SK-N-SH (cell line): ENCODE measurements around the gene COMMD7. TPM values are rescaled to one million over a fixed set of nuclear protein-coding genes. Genes with fewer than 3 reads are reported as not detected.

Experiments
- CTCF ChIA-PET: fragments of 300-600, 350-600 bp; formaldehyde crosslinking; extraction: SDS; loops from one replicate; lab custom pipeline; 2021; lab: Yijun Ruan, JAX
- POLR2A ChIA-PET: fragments of 350-600 bp; sonication (Branson Sonifier 250); formaldehyde crosslinking; extraction: SDS; loops from one replicate; lab custom pipeline; 2020; ENCODE audit warnings: antibody characterized with exemption, inconsistent platforms; lab: Yijun Ruan, JAX
- DNase-seq: peaks from one replicate; pipeline ENCODE4 v3.0.0; 2012
- H2AFZ ChIP-seq: fragments of 200-600 bp; sonication (generic); 2 replicates; pipeline ENCODE4 v1.8.1; 2016; ENCODE audit warnings: antibody characterized with exemption, mild to moderate bottlenecking, low read depth
- H3F3A ChIP-seq: fragments of 200-600 bp; sonication (generic); replicated peaks from 2 replicates; pipeline ENCODE3; 2016; ENCODE audit warnings: antibody characterized with exemption, mild to moderate bottlenecking; ENCODE audit not compliant: insufficient read depth
- H3K27ac ChIP-seq, 2 experiments: fragments of 200-500 bp in 1 of 2; fragments of 200-600 bp in 1 of 2; sonication (Bioruptor generic) in 1 of 2; sonication (generic), shearing (Covaris generic) in 1 of 2; 2 replicates each; pipeline versions ENCODE4 v1.5.1 to v1.6.1; 2014 to 2016; ENCODE audit warnings: low read depth in 2 of 2, inconsistent platforms in 1 of 2, low read length in 1 of 2, mild to moderate bottlenecking in 1 of 2, mixed read lengths in 1 of 2
- H3K27me3 ChIP-seq: fragments of 200-600 bp; sonication (generic), shearing (Covaris generic); 2 replicates; pipeline ENCODE4 v1.6.1; 2016; ENCODE audit warnings: mixed run types; ENCODE audit not compliant: insufficient read depth
- H3K36me3 ChIP-seq, 2 experiments: fragments of 200-500 bp in 1 of 2; fragments of 200-600 bp in 1 of 2; sonication (Bioruptor generic) in 1 of 2; sonication (generic) in 1 of 2; replicated peaks in 1 of 2; 2 replicates each; pipeline versions ENCODE3 to v1.5.1; 2014 to 2016; ENCODE audit warnings: low read length in 1 of 2, mild to moderate bottlenecking in 1 of 2; ENCODE audit not compliant: insufficient read depth in 2 of 2, control insufficient read depth in 1 of 2
- H3K4me1 ChIP-seq, 2 experiments: fragments of 200-500 bp in 1 of 2; fragments of 200-600 bp in 1 of 2; sonication (Bioruptor generic) in 1 of 2; sonication (generic), shearing (Covaris generic) in 1 of 2; 2 replicates each; pipeline versions ENCODE4 v1.5.1 to v1.6.1; 2014 to 2016; ENCODE audit warnings: low read depth in 1 of 2, low read length in 1 of 2, mixed run types in 1 of 2; ENCODE audit not compliant: insufficient read depth in 2 of 2, control insufficient read depth in 1 of 2
- H3K4me2 ChIP-seq: fragments of 200-600 bp; sonication (generic), shearing (Covaris generic); 2 replicates; pipeline ENCODE4 v1.6.1; 2017; ENCODE audit warnings: mixed run types
- H3K4me3 ChIP-seq, 2 experiments: fragments of 200-500 bp in 1 of 2; fragments of 200-600 bp in 1 of 2; sonication (Bioruptor generic) in 1 of 2; sonication (generic), shearing (Covaris generic) in 1 of 2; 2 replicates each; pipeline versions ENCODE4 v1.5.1 to v1.8.1; 2014 to 2016; ENCODE audit warnings: low read depth in 2 of 2, inconsistent platforms in 1 of 2, low read length in 1 of 2, mild to moderate bottlenecking in 1 of 2, mixed read lengths in 1 of 2, moderate library complexity in 1 of 2
- H3K79me2 ChIP-seq: fragments of 200-600 bp; sonication (generic); 2 replicates; pipeline ENCODE4 v1.8.1; 2017; ENCODE audit warnings: mild to moderate bottlenecking; ENCODE audit not compliant: insufficient read depth
- H3K9ac ChIP-seq: fragments of 200-600 bp; sonication (generic); 2 replicates; pipeline ENCODE4 v1.6.1; 2017; ENCODE audit warnings: mixed run types
- H3K9me2 ChIP-seq: fragments of 200-600 bp; sonication (generic); 2 replicates; pipeline ENCODE4 v1.6.1; 2017; ENCODE audit warnings: mixed run types
- H3K9me3 ChIP-seq: fragments of 200-600 bp; sonication (generic); 2 replicates; pipeline ENCODE4 v1.6.1; 2017; ENCODE audit warnings: mixed run types, mild to moderate bottlenecking, moderate library complexity
- H4K20me1 ChIP-seq: fragments of 200-600 bp; sonication (generic); 2 replicates; pipeline ENCODE4 v1.6.1; 2017; ENCODE audit warnings: mild to moderate bottlenecking, mixed run types; ENCODE audit not compliant: insufficient read depth
- CHD2 ChIP-seq: fragments of 150-350 bp; IDR thresholded peaks from 2 replicates; pipeline ENCODE4 v1.6.1; 2018; ENCODE audit warnings: low read length; ENCODE audit not compliant: partially characterized antibody
- ELF1 ChIP-seq: IDR thresholded peaks from 2 replicates; pipeline ENCODE4 v1.4.0; 2012
- EP300 ChIP-seq, 2 experiments: IDR thresholded peaks; 2 replicates each; pipeline versions ENCODE4 v1.4.0 to v1.6.1; 2012; ENCODE audit warnings: borderline replicate concordance in 1 of 2, low read depth in 1 of 2, low read length in 1 of 2
- EZH2phosphoT487 ChIP-seq: fragments of 200-600 bp; sonication (generic); IDR thresholded peaks from 2 replicates; pipeline ENCODE4 v1.6.1; 2017; ENCODE audit warnings: low read depth, mixed run types, mild to moderate bottlenecking, antibody characterized with exemption, moderate library complexity, borderline replicate concordance
- FOXM1 ChIP-seq: IDR thresholded peaks from 2 replicates; pipeline ENCODE4 v1.4.0; 2012; ENCODE audit warnings: low read depth, mild to moderate bottlenecking
- MAX ChIP-seq: IDR thresholded peaks from 2 replicates; pipeline ENCODE4 v1.4.0; 2012; ENCODE audit warnings: low read depth
- MXI1 ChIP-seq: IDR thresholded peaks from 2 replicates; pipeline ENCODE4 v1.6.1; 2012; ENCODE audit warnings: mild to moderate bottlenecking, low read depth, low read length, improper control_type of control experiment
- NRF1 ChIP-seq: IDR thresholded peaks from 2 replicates; pipeline ENCODE4 v1.6.1; 2012; ENCODE audit warnings: low read depth, mild to moderate bottlenecking, low read length
- POLR2AphosphoS5 ChIP-seq: IDR thresholded peaks from 2 replicates; pipeline ENCODE4 v1.6.1; 2012; ENCODE audit warnings: low read depth, low read length
- RAD21 ChIP-seq: IDR thresholded peaks from 2 replicates; pipeline ENCODE4 v1.6.1; 2012; ENCODE audit warnings: mild to moderate bottlenecking, low read length
- RCOR1 ChIP-seq: fragments of 150-350 bp; IDR thresholded peaks from 2 replicates; pipeline ENCODE4 v1.6.1; 2017; ENCODE audit warnings: antibody characterized with exemption, low read length
- RFX5 ChIP-seq: IDR thresholded peaks from 2 replicates; pipeline ENCODE4 v1.6.1; 2012; ENCODE audit warnings: mild to moderate bottlenecking, improper control_type of control experiment, low read length
- TAF1 ChIP-seq: IDR thresholded peaks from 2 replicates; pipeline ENCODE4 v1.6.1; 2012; ENCODE audit warnings: low read depth, mild to moderate bottlenecking, low read length, moderate library complexity, borderline replicate concordance
- TCF12 ChIP-seq: IDR thresholded peaks from 2 replicates; pipeline ENCODE4 v1.4.0; 2012
- YY1 ChIP-seq: IDR thresholded peaks from 2 replicates; pipeline ENCODE4 v1.4.0; 2012; ENCODE audit warnings: low read depth, mild to moderate bottlenecking
- ZBTB33 ChIP-seq: IDR thresholded peaks from 2 replicates; pipeline ENCODE4 v1.4.0; 2012; ENCODE audit warnings: low read depth, borderline replicate concordance
- WGBS: methylation state at CpG from one replicate; pipeline ENCODE4 v1.1.6; 2017; ENCODE audit warnings: low lambda C conversion rate; 5-methylcytosine and 5-hydroxymethylcytosine counted together
- polyA plus RNA-seq, 3 experiments: library from polyadenylated mRNA; depleted of rRNA; stranded (reverse); fragments of >200 nt; gene quantifications; 2 replicates each; pipeline ENCODE4 v1.2.3, GENCODE V29; 2012
- TF ChIP-seq, protein P1 (sequence below): fragments of 150-350 bp; IDR thresholded peaks from 2 replicates; pipeline ENCODE4 v1.6.1; 2017; ENCODE audit warnings: antibody characterized with exemption, low read length, low read depth, borderline replicate concordance
- TF ChIP-seq, protein P2 (sequence below): IDR thresholded peaks from 2 replicates; pipeline ENCODE4 v1.4.0; 2012; ENCODE audit warnings: low read depth, borderline replicate concordance
- TF ChIP-seq, protein P3 (sequence below): fragments of 200-600 bp; sonication (generic); IDR thresholded peaks from 2 replicates; pipeline ENCODE4 v1.6.1; 2017; ENCODE audit warnings: antibody characterized with exemption, mild to moderate bottlenecking, moderate library complexity

COMMD7 gene
- polyA plus RNA-seq, 1 of the 3 experiments (the other 2 are of a cell fraction) = 38.0 TPM

- WGBS = 97% methylated on average over 18 of the region's 18 CpGs
- peaks cover 0 to 13% of the 10 kb centered on the region in 2 experiments; a peak in 3 of 4 replicates for H3K4me1 ChIP-seq
- no peak for TF ChIP-seq CHD2
- no peak for TF ChIP-seq TAF1
- no peak for TF ChIP-seq YY1
- no peak for TF ChIP-seq RCOR1
- TF ChIP-seq, protein P1, sequence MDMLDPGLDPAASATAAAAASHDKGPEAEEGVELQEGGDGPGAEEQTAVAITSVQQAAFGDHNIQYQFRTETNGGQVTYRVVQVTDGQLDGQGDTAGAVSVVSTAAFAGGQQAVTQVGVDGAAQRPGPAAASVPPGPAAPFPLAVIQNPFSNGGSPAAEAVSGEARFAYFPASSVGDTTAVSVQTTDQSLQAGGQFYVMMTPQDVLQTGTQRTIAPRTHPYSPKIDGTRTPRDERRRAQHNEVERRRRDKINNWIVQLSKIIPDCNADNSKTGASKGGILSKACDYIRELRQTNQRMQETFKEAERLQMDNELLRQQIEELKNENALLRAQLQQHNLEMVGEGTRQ = no peak
- no peak for TF ChIP-seq POLR2AphosphoS5
- no peak for TF ChIP-seq ZBTB33
- no peak for TF ChIP-seq NRF1
- no peak for TF ChIP-seq ELF1
- TF ChIP-seq, protein P2, sequence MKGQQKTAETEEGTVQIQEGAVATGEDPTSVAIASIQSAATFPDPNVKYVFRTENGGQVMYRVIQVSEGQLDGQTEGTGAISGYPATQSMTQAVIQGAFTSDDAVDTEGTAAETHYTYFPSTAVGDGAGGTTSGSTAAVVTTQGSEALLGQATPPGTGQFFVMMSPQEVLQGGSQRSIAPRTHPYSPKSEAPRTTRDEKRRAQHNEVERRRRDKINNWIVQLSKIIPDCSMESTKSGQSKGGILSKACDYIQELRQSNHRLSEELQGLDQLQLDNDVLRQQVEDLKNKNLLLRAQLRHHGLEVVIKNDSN = no peak
- TF ChIP-seq TCF12 = no peak
- no peak for TF ChIP-seq FOXM1
- TF ChIP-seq MAX = no peak
- TF ChIP-seq MXI1 = no peak
- no peak for TF ChIP-seq EP300 (IDR thresholded peaks at IDR 0.05; ENCODE audit: borderline replicate concordance in 1 of 2, low read depth in 1 of 2, low read length in 1 of 2)
- TF ChIP-seq, protein P3, sequence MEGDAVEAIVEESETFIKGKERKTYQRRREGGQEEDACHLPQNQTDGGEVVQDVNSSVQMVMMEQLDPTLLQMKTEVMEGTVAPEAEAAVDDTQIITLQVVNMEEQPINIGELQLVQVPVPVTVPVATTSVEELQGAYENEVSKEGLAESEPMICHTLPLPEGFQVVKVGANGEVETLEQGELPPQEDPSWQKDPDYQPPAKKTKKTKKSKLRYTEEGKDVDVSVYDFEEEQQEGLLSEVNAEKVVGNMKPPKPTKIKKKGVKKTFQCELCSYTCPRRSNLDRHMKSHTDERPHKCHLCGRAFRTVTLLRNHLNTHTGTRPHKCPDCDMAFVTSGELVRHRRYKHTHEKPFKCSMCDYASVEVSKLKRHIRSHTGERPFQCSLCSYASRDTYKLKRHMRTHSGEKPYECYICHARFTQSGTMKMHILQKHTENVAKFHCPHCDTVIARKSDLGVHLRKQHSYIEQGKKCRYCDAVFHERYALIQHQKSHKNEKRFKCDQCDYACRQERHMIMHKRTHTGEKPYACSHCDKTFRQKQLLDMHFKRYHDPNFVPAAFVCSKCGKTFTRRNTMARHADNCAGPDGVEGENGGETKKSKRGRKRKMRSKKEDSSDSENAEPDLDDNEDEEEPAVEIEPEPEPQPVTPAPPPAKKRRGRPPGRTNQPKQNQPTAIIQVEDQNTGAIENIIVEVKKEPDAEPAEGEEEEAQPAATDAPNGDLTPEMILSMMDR = no peak
- no peak for TF ChIP-seq RAD21
- no peak for TF ChIP-seq EZH2phosphoT487
- no peak for TF ChIP-seq RFX5
- ChIA-PET POLR2A (no interaction called here), CTCF (interaction anchor here (1.1 to 7.2 kb wide), 4 partner anchors 8 to 260 kb away, joined by 3 to 101 read pairs (median 44); partner anchors contain the start of gene C20orf203)
- DNase-seq = no peak
- no peak overlapping the region for H3K9ac ChIP-seq
- no peak overlapping the region for H3K27ac ChIP-seq
- H3F3A ChIP-seq = no peaks in the 10 kb centered on the region
- no peaks in the 10 kb centered on the region for H3K27me3 ChIP-seq
- peaks cover 0 to 5% of the 10 kb centered on the region in 2 experiments for H3K36me3 ChIP-seq
- H3K4me3 ChIP-seq = no peak overlapping the region
- H2AFZ ChIP-seq = no peak overlapping the region
- H3K9me2 ChIP-seq = no peaks in the 10 kb centered on the region
- H3K4me2 ChIP-seq = no peak overlapping the region
- H3K9me3 ChIP-seq = no peaks in the 10 kb centered on the region
- H3K79me2 ChIP-seq = no peaks in the 10 kb centered on the region
- no peaks in the 10 kb centered on the region for H4K20me1 ChIP-seq
These were observed 37.7 kb upstream of the COMMD7 start for GRCh38 chr20:32780749-32781655.
